ENCODE results near the gene NTN3.

NTN3 gene

GRCh38 chr16:2466667-2467527 is 4.2 kb upstream of the NTN3 start:
- no peak for DNase-seq (ENCODE audit: low spot score)

GRCh38 chr16:2467528-2468232 is 3.4 kb upstream of the NTN3 start:
- no peak for DNase-seq (ENCODE audit: low spot score)

GRCh38 chr16:2468233-2468724 is 2.8 kb upstream of the NTN3 start:
- DNase-seq (ENCODE audit: low spot score), result no peak

GRCh38 chr16:2468725-2469398 is 2.2 kb upstream of the NTN3 start:
- no peak for DNase-seq (ENCODE audit: low spot score)

- no peak for DNase-seq (ENCODE audit: low spot score)
These were observed 1.5 kb upstream of the NTN3 start for GRCh38 chr16:2469399-2470233.

- no peak for DNase-seq (ENCODE audit: low spot score)
These were observed 879 bp upstream of the NTN3 start for GRCh38 chr16:2470234-2470601.

- peak; percentile 3 for DNase-seq (ENCODE audit: low spot score)
These were observed 488 bp upstream of the NTN3 start for GRCh38 chr16:2470603-2471015.

GRCh38 chr16:2471653-2472487 is 773 bp downstream of the NTN3 start:
- DNase-seq (ENCODE audit: low spot score), result no peak

GRCh38 chr16:2472488-2472864 is 1.4 kb downstream of the NTN3 start:
- DNase-seq (ENCODE audit: low spot score), result no peak

GRCh38 chr16:2472885-2473445 is 1.9 kb downstream of the NTN3 start:
- no peak for DNase-seq (ENCODE audit: low spot score)

GRCh38 chr16:2473446-2473926 is 2.4 kb downstream of the NTN3 start:
- no peak for DNase-seq (ENCODE audit: low spot score)

GRCh38 chr16:2473999-2474876 is 3.1 kb downstream of the NTN3 start:
- peak; percentile 73 for DNase-seq (ENCODE audit: low spot score)

- peak; percentile 86 for DNase-seq (ENCODE audit: low spot score)
These were observed 3.8 kb downstream of the NTN3 start, which contains the start of gene TBC1D24 for GRCh38 chr16:2474877-2475412. Gene TBC1D24 (plus strand): TSS chr16:2475127. CDS start chr16:2496149, 21,022 bp downstream.

GRCh38 chr16:2475413-2476344 is 4.6 kb downstream of the NTN3 start:
- peak; percentile 44 for DNase-seq (ENCODE audit: low spot score)

GRCh38 chr16:2476345-2476720 is 5.2 kb downstream of the NTN3 start:
- DNase-seq (ENCODE audit: low spot score), result no peak

GRCh38 chr16:2476741-2477140 is 5.6 kb downstream of the NTN3 start:
- DNase-seq (ENCODE audit: low spot score), result no peak

GRCh38 chr16:2477327-2477726 is 6.2 kb downstream of the NTN3 start:
- no peak for DNase-seq (ENCODE audit: low spot score)

GRCh38 chr16:2478279-2478678 is 7.2 kb downstream of the NTN3 start:
- DNase-seq (ENCODE audit: low spot score), result peak; percentile 65

Data from hematopoietic multipotent progenitor cell treated with erythropoietin and hydrocortisone succinate and interleukin-3 and kit ligand, for 17 days (in vitro differentiated cells).